Gastroesophageal sphincter (tissue), 3 donors: ENCODE results near the gene RNF208.

Experiments used
- CTCF ChIP-seq, 4 experiments: fragments of 200-600 bp in 2 of 4; fragments of 450-650 bp in 2 of 4; sonication (generic) in 1 of 4; IDR thresholded peaks; one replicate each; pipeline ENCODE4 v1.5.1; 2017 to 2019; ENCODE audit warnings: antibody characterized with exemption in 4 of 4, mild to moderate bottlenecking in 2 of 4, moderate library complexity in 2 of 4
- EP300 ChIP-seq: sonication (generic); formaldehyde crosslinking; IDR thresholded peaks from one replicate; pipeline ENCODE4 v1.6.1; 2017; ENCODE audit warnings: antibody characterized with exemption, mild to moderate bottlenecking
- POLR2A ChIP-seq, 2 donors: fragments of 450-650 bp; IDR thresholded peaks; one replicate each; pipeline ENCODE4 v1.6.1; 2017; ENCODE audit warnings: antibody characterized with exemption in 2 of 2, mild to moderate bottlenecking in 2 of 2, moderate library complexity in 1 of 2
- POLR2AphosphoS5 ChIP-seq: sonication (generic); formaldehyde crosslinking; IDR thresholded peaks from one replicate; pipeline ENCODE4 v1.6.1; 2017; ENCODE audit warnings: antibody characterized with exemption

GRCh38 chr9:137243626-137244485 is 21.8 kb upstream of the RNF208 start:
- TF ChIP-seq CTCF (IDR thresholded peaks at IDR 0.05) (no peak), POLR2AphosphoS5 (no peak), POLR2A (IDR thresholded peaks at IDR 0.05) (peak in 1 of 2 donors; percentile 4), EP300 (no peak)
